Hepatocyte (in vitro differentiated cells): ENCODE measurements around the gene CTNNA1.

Source experiments
- CTCF ChIP-seq: fragments of 200-600 bp; sonication (generic); IDR thresholded peaks from 2 replicates; pipeline ENCODE4 v1.5.1; 2016; ENCODE audit warnings: antibody characterized with exemption, mild to moderate bottlenecking; ENCODE audit not compliant: poor library complexity
- EZH2 ChIP-seq: fragments of 200-600 bp; sonication (generic); IDR thresholded peaks from 2 replicates; pipeline ENCODE4 v1.6.1; 2016; ENCODE audit warnings: antibody characterized with exemption, mild to moderate bottlenecking, borderline replicate concordance

- no peak for TF ChIP-seq CTCF
- TF ChIP-seq EZH2: no peak
Measured at GRCh38 chr5:138968601-138969000, 215.4 kb downstream of the CTNNA1 start.
